Spleen (tissue), 7 donors: ENCODE results near the gene KRT25.

Experiments used
- POLR2AphosphoS5 ChIP-seq, 3 donors: sonication (generic); formaldehyde crosslinking; IDR thresholded peaks; one replicate each; pipeline ENCODE4 v1.5.1; 2017; ENCODE audit warnings: antibody characterized with exemption in 3 of 3
- TF ChIP-seq, protein P1 (sequence below), 11 experiments: fragments of 200-600 bp in 7 of 11; fragments of 450-650 bp in 4 of 11; sonication (generic) in 4 of 11; IDR thresholded peaks in 8 of 11; conservative IDR thresholded peaks in 3 of 11; 1 replicate in 7 of 11; 2 replicates in 4 of 11; pipeline versions ENCODE4 v1.4.0 to v1.8.0; 2016 to 2021; ENCODE audit warnings: antibody characterized with exemption in 11 of 11, inconsistent platforms in 4 of 11, mild to moderate bottlenecking in 1 of 11
- donor health status: DM: no; HTN: no; CAD: no; lungs with moderate emphysema.
- donor health status: DM: no; HTN: no; CAD: no.
- donor health status: DM: no; HTN: no; CAD: no.

GRCh38 chr17:40738553-40738952 is 16.6 kb downstream of the KRT25 start:
- TF ChIP-seq, protein P1, sequence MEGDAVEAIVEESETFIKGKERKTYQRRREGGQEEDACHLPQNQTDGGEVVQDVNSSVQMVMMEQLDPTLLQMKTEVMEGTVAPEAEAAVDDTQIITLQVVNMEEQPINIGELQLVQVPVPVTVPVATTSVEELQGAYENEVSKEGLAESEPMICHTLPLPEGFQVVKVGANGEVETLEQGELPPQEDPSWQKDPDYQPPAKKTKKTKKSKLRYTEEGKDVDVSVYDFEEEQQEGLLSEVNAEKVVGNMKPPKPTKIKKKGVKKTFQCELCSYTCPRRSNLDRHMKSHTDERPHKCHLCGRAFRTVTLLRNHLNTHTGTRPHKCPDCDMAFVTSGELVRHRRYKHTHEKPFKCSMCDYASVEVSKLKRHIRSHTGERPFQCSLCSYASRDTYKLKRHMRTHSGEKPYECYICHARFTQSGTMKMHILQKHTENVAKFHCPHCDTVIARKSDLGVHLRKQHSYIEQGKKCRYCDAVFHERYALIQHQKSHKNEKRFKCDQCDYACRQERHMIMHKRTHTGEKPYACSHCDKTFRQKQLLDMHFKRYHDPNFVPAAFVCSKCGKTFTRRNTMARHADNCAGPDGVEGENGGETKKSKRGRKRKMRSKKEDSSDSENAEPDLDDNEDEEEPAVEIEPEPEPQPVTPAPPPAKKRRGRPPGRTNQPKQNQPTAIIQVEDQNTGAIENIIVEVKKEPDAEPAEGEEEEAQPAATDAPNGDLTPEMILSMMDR (IDR thresholded peaks at IDR 0.05 in 8 of 11, conservative IDR thresholded peaks at IDR 0.05 in 3 of 11), result no peak
- no peak for TF ChIP-seq POLR2AphosphoS5 (IDR thresholded peaks at IDR 0.05)
